Measurements from ENCODE around the gene HSPE1. TPM values are rescaled to one million over a fixed set of nuclear protein-coding genes. Genes with fewer than 3 reads are reported as not detected.

Gene HSPE1
- polyA plus RNA-seq, 1 donor from 2014 or later = 149 TPM

Other genes with a start within 250 kb of the HSPE1 start
- 91.6 TPM for gene ANKRD44, start 189.6 kb upstream of the HSPE1 start, polyA plus RNA-seq
- 124 TPM for gene SF3B1, start 65.4 kb upstream of the HSPE1 start, polyA plus RNA-seq
- gene COQ10B, start 46.8 kb upstream of the HSPE1 start, polyA plus RNA-seq = 29.9 TPM
- 92.3 TPM for gene HSPD1, start 539 bp upstream of the HSPE1 start, polyA plus RNA-seq
- 28.0 TPM for gene MOB4, start 15.7 kb downstream of the HSPE1 start, polyA plus RNA-seq
- gene RFTN2, start 175.2 kb downstream of the HSPE1 start, polyA plus RNA-seq = not detected
- 6.8 TPM for gene MARS2, start 205.0 kb downstream of the HSPE1 start, polyA plus RNA-seq

Measured in IgD-negative memory B cell (primary cell).